Loucy (cell line): ENCODE data around the gene PRKCZ.

Experiments used
- EZH2phosphoT487 ChIP-seq: fragments of 200-600 bp; IDR thresholded peaks from 2 replicates; pipeline ENCODE4 v1.6.1; 2018; ENCODE audit warnings: antibody characterized with exemption, mild to moderate bottlenecking, moderate library complexity, borderline replicate concordance
- TF ChIP-seq, protein P1 (sequence below): fragments of 200-600 bp; sonication (generic); conservative IDR thresholded peaks from 2 replicates; pipeline ENCODE4 v1.5.1; 2014; ENCODE audit warnings: mild to moderate bottlenecking, antibody characterized with exemption, low read length

DNA sequence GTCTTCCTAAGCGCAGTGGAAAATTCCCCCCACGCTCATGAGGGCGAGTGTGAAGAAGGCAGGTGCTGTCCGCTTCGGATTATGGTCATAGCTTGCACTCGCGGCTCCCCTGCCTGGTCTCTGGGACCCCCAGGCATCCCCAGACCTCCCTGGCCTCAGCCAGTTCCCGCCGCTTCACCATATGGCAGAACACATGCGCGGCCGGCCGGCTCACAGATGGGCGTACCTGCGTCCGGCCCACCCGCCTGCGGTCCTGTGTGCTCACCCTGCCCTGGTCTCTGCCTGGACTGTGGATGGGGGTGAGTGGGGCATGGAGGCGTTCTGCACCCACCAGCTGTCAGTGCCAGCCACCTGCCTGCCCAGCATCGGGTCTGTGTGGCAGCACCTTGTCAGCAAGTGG is 34.1 kb downstream of the PRKCZ start:
- TF ChIP-seq, protein P1, sequence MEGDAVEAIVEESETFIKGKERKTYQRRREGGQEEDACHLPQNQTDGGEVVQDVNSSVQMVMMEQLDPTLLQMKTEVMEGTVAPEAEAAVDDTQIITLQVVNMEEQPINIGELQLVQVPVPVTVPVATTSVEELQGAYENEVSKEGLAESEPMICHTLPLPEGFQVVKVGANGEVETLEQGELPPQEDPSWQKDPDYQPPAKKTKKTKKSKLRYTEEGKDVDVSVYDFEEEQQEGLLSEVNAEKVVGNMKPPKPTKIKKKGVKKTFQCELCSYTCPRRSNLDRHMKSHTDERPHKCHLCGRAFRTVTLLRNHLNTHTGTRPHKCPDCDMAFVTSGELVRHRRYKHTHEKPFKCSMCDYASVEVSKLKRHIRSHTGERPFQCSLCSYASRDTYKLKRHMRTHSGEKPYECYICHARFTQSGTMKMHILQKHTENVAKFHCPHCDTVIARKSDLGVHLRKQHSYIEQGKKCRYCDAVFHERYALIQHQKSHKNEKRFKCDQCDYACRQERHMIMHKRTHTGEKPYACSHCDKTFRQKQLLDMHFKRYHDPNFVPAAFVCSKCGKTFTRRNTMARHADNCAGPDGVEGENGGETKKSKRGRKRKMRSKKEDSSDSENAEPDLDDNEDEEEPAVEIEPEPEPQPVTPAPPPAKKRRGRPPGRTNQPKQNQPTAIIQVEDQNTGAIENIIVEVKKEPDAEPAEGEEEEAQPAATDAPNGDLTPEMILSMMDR, result no peak
- no peak for TF ChIP-seq EZH2phosphoT487
